ENCODE measurements around the gene PRRG4.

GRCh38 chr11:32817852-32818183 is 11.9 kb upstream of the PRRG4 start:
- TF ChIP-seq EZH2 (IDR thresholded peaks at IDR 0.05; ENCODE audit: low read length, missing control alignments) (no peak), CTCF (conservative IDR thresholded peaks at IDR 0.05 in 1 of 2, IDR thresholded peaks at IDR 0.05 in 1 of 2; ENCODE audit: low read depth in 1 of 2, low read length in 2 of 2) (no peak)

Data from fibroblast of lung (primary cell).